K562 (cell line): ENCODE results near the gene PRAMEF12. TPM values are rescaled to one million over a fixed set of nuclear protein-coding genes. Genes with fewer than 3 reads are reported as not detected.

Experiments used
- CHD2 ChIP-seq: IDR thresholded peaks from 2 replicates; pipeline ENCODE4 v1.6.1; 2011; ENCODE audit warnings: low read depth, low read length
- DNMT1 ChIP-seq: fragments of 450-650 bp; IDR thresholded peaks from 2 replicates; pipeline ENCODE4 v1.6.1; 2016; ENCODE audit warnings: antibody characterized with exemption, mild to moderate bottlenecking
- DPF2 ChIP-seq: fragments of 450-650 bp; IDR thresholded peaks from 2 replicates; pipeline ENCODE4 v1.6.1; 2016
- ESRRA ChIP-seq: fragments of 450-650 bp; IDR thresholded peaks from 2 replicates; pipeline ENCODE4 v1.6.1; 2014; ENCODE audit warnings: low read depth, mild to moderate bottlenecking, moderate library complexity, borderline replicate concordance
- FOXA3 ChIP-seq, 2 experiments: fragments of 450-650 bp in 1 of 2; sonication (generic) in 1 of 2; formaldehyde crosslinking; IDR thresholded peaks in 1 of 2; conservative IDR thresholded peaks in 1 of 2; 2 replicates each; pipeline versions ENCODE4 v1.4.0 to v1.8.0; 2020 to 2022; ENCODE audit warnings: mild to moderate bottlenecking in 2 of 2, missing genetic modification reagents in 1 of 2
- JUND ChIP-seq, 2 experiments: IDR thresholded peaks; 2 replicates in 1 of 2; 3 replicates in 1 of 2; pipeline ENCODE4 v1.6.1; 2011; ENCODE audit warnings: borderline replicate concordance in 2 of 2, low read depth in 2 of 2, low read length in 2 of 2, improper control_type of control experiment in 1 of 2, missing biosample characterization in 1 of 2, missing genetic modification characterization in 1 of 2, missing genetic modification reagents in 1 of 2
- KLF13 ChIP-seq: fragments of 450-650 bp; IDR thresholded peaks from 2 replicates; pipeline ENCODE4 v1.6.1; 2016; ENCODE audit warnings: missing genetic modification characterization, low read depth, mild to moderate bottlenecking, missing compliant biosample characterization, moderate library complexity, borderline replicate concordance
- MAFK ChIP-seq: IDR thresholded peaks from 2 replicates; pipeline ENCODE4 v1.6.1; 2011; ENCODE audit warnings: low read length, improper control_type of control experiment
- MCM3 ChIP-seq: fragments of 450-650 bp; IDR thresholded peaks from 2 replicates; pipeline ENCODE4 v1.6.1; 2016
- MTA3 ChIP-seq: fragments of 450-650 bp; formaldehyde crosslinking; IDR thresholded peaks from 2 replicates; pipeline ENCODE4 v1.6.1; 2017; ENCODE audit warnings: mild to moderate bottlenecking, borderline replicate concordance
- NFE2 ChIP-seq: IDR thresholded peaks from 2 replicates; pipeline ENCODE4 v1.6.1; 2014; ENCODE audit warnings: antibody characterized with exemption, low read depth
- NFIX ChIP-seq: fragments of 250-450 bp; sonication (Bioruptor Pico); IDR thresholded peaks from 2 replicates; pipeline ENCODE4 v1.4.0; 2020; ENCODE audit warnings: low read depth, mild to moderate bottlenecking, moderate library complexity
- NR2C2 ChIP-seq, 2 experiments: fragments of 200-800 bp in 1 of 2; sonication (Bioruptor generic) in 1 of 2; sonication (generic) in 1 of 2; formaldehyde crosslinking in 1 of 2; IDR thresholded peaks; 2 replicates each; pipeline versions ENCODE4 v1.6.1 to v1.8.0; 2016 to 2022; ENCODE audit warnings: mild to moderate bottlenecking in 1 of 2, missing compliant biosample characterization in 1 of 2, missing genetic modification characterization in 1 of 2, missing genetic modification reagents in 1 of 2
- PURB ChIP-seq: sonication (generic); formaldehyde crosslinking; IDR thresholded peaks from 2 replicates; pipeline ENCODE4 v1.9.0; 2021; ENCODE audit warnings: low read depth, mild to moderate bottlenecking, missing genetic modification reagents
- RBBP5 ChIP-seq: fragments of 200-600 bp; sonication (generic); IDR thresholded peaks from 2 replicates; pipeline ENCODE4 v1.6.1; 2012; ENCODE audit warnings: borderline replicate concordance, mild to moderate bottlenecking, low read length, control low read depth, inconsistent platforms; ENCODE audit not compliant: insufficient read depth, poor library complexity, severe bottlenecking
- RHOXF2B ChIP-seq: fragments of 250-450 bp; sonication (Bioruptor Pico); conservative IDR thresholded peaks from 2 replicates; pipeline ENCODE4 v1.5.1; 2021
- SRF ChIP-seq, 2 experiments: fragments of 250-450, 450-650 bp in 1 of 2; sonication (Bioruptor Pico) in 1 of 2; sonication (generic) in 1 of 2; formaldehyde crosslinking; IDR thresholded peaks; 2 replicates each; pipeline versions ENCODE4 v1.5.0 to v1.5.1; 2020 to 2022; ENCODE audit warnings: mild to moderate bottlenecking in 1 of 2, missing genetic modification reagents in 1 of 2
- STAT5A ChIP-seq: IDR thresholded peaks from 2 replicates; pipeline ENCODE4 v1.6.1; 2012; ENCODE audit warnings: low read length, inconsistent platforms, borderline replicate concordance
- TCF15 ChIP-seq: fragments of 250-450 bp; sonication (Bioruptor Pico); IDR thresholded peaks from 2 replicates; pipeline ENCODE4 v1.8.0; 2022; ENCODE audit warnings: moderate library complexity, mild to moderate bottlenecking, inconsistent platforms
- U2AF1 ChIP-seq: fragments of 200-400 bp; formaldehyde crosslinking; optimal IDR thresholded peaks from 2 replicates; pipeline ENCODE3; 2017; ENCODE audit warnings: mild to moderate bottlenecking, low read depth, low read length, moderate library complexity
- ZC3H8 ChIP-seq: fragments of 450-650 bp; IDR thresholded peaks from 2 replicates; pipeline ENCODE4 v1.6.1; 2017
- ZNF121 ChIP-seq: sonication (generic); formaldehyde crosslinking; conservative IDR thresholded peaks from 2 replicates; pipeline ENCODE4 v1.8.0; 2022; ENCODE audit warnings: missing genetic modification reagents
- ZNF316 ChIP-seq: fragments of 450-650 bp; IDR thresholded peaks from 2 replicates; pipeline ENCODE4 v1.6.1; 2016
- ZNF584 ChIP-seq: fragments of 200-800 bp; sonication (Bioruptor generic); IDR thresholded peaks from 2 replicates; pipeline ENCODE4 v1.6.1; 2016; ENCODE audit warnings: low read depth, mild to moderate bottlenecking, missing genetic modification characterization, missing compliant biosample characterization
- ZNF586 ChIP-seq: fragments of 450-650 bp; formaldehyde crosslinking; conservative IDR thresholded peaks from 2 replicates; pipeline ENCODE4 v1.4.0; 2020; ENCODE audit warnings: mild to moderate bottlenecking, moderate library complexity
- ZNF639 ChIP-seq, 2 experiments: fragments of 200-800 bp in 1 of 2; sonication (Bioruptor generic) in 1 of 2; sonication (generic) in 1 of 2; formaldehyde crosslinking in 1 of 2; IDR thresholded peaks in 1 of 2; conservative IDR thresholded peaks in 1 of 2; 2 replicates each; pipeline versions ENCODE4 v1.5.0 to v1.6.1; 2016 to 2020; ENCODE audit warnings: missing compliant biosample characterization in 1 of 2, missing genetic modification characterization in 1 of 2, missing genetic modification reagents in 1 of 2
- ZNF699 ChIP-seq: fragments of 250-450 bp; sonication (Bioruptor Pico); IDR thresholded peaks from 2 replicates; pipeline ENCODE4 v1.8.0; 2021; ENCODE audit warnings: mild to moderate bottlenecking, moderate library complexity; ENCODE audit not compliant: insufficient replicate concordance
- ZNF707 ChIP-seq: fragments of 250-450 bp; sonication (Bioruptor Pico); conservative IDR thresholded peaks from 2 replicates; pipeline ENCODE4 v1.8.0; 2022; ENCODE audit warnings: inconsistent platforms, mild to moderate bottlenecking, moderate library complexity
- polyA plus RNA-seq, 8 experiments: library from polyadenylated mRNA; depleted of rRNA in 4 of 8; stranded (reverse) in 5 of 8; unstranded in 3 of 8; fragments of >200 nt; fragmentation: Nextera tagmentation in 2 of 8; fragmentation: Illumina TruSeq in 1 of 8; extraction: Ambion mirVana in 2 of 8; extraction: Trizol in 1 of 8; gene quantifications; 2 replicates each; pipeline versions ENCODE4 v1.2.1 to v1.2.3, GENCODE V29; 2011 to 2014; ENCODE audit warnings: inconsistent platforms in 1 of 8, missing spikeins in 1 of 8
- total RNA-seq, 7 experiments: library from RNA; depleted of rRNA in 6 of 7; stranded (reverse); fragments of >200 nt in 6 of 7; fragmentation: Illumina TruSeq in 2 of 7; extraction: Trizol in 2 of 7; gene quantifications; 2 replicates each; pipeline versions ENCODE4 v1.2.1 to v1.2.3, GENCODE V29; 2011 to 2021; ENCODE audit warnings: low replicate concordance in 1 of 7

Gene PRAMEF12
- total and polyA plus RNA-seq, 9 of the 15 experiments (the other 6 are each of a cell fraction or from before 2014, with no cell fraction given), result not detected

GRCh38 chr1:12810691-12811408, 37.3 kb downstream of the PRAMEF12 start (continued):
- TF ChIP-seq NR2C2 (CRISPR knock-in tag; IDR thresholded peaks at IDR 0.05) (no peak), NR2C2 (tag; IDR thresholded peaks at IDR 0.05) (no peak), RBBP5 (peak; percentile 56), NFIX (CRISPR knock-in tag) (no peak), MCM3 (no peak), ZC3H8 (no peak), NFE2 (peak; percentile 62), CHD2 (no peak), U2AF1 (no peak), DPF2 (0 out of 2 replicates have a peak, but pooled peaks have one; percentile 32), MTA3 (peak; percentile 29; the same call in 1 of the 2 replicates), ZNF121 (no peak), ZNF584 (CRISPR knock-in tag) (no peak), MAFK (peak; percentile 80), ZNF316 (peak; percentile 95), ESRRA (peak; percentile 18; the same call in 1 of the 2 replicates), STAT5A (peak; percentile 27; the same call in 1 of the 2 replicates), ZNF639 (CRISPR knock-in tag; conservative IDR thresholded peaks at IDR 0.05 in 1 of 2, IDR thresholded peaks at IDR 0.05 in 1 of 2) (no peak), RHOXF2B (no peak), ZNF707 (CRISPR knock-in tag) (no peak), KLF13 (no peak), DNMT1 (no peak), FOXA3 (CRISPR knock-in tag; conservative IDR thresholded peaks at IDR 0.05 in 1 of 2, IDR thresholded peaks at IDR 0.05 in 1 of 2) (no peak), JUND (IDR thresholded peaks at IDR 0.05; ENCODE audit: borderline replicate concordance, low read depth, low read length) (peak; percentile 83), JUND (tag; IDR thresholded peaks at IDR 0.05; ENCODE audit: borderline replicate concordance, low read depth, low read length) (peak; percentile 84; the same call in 1 of the 3 replicates), ZNF586 (CRISPR knock-in tag) (no peak), TCF15 (no peak), SRF (CRISPR knock-in tag; IDR thresholded peaks at IDR 0.05) (0 out of 4 replicates have a peak, but pooled peaks of 1 of the 2 experiments have one; percentile 20), PURB (CRISPR knock-in tag) (no peak), ZNF699 (CRISPR knock-in tag) (no peak)
